ENCODE measurements around the gene STING1. TPM values are rescaled to one million over a fixed set of nuclear protein-coding genes. Genes with fewer than 3 reads are reported as not detected.
A peak's percentile ranks its signal among the peaks of the same experiment; 100 is the strongest.
"Not testable (repeated sequence)": the region's sequence is repeated elsewhere in the genome, so short reads cannot be mapped to it uniquely, and the experiment has no call there.

STING1 gene
- total RNA-seq, 2 experiments from 2014 or later = 64.9 to 67.4 TPM

DNA sequence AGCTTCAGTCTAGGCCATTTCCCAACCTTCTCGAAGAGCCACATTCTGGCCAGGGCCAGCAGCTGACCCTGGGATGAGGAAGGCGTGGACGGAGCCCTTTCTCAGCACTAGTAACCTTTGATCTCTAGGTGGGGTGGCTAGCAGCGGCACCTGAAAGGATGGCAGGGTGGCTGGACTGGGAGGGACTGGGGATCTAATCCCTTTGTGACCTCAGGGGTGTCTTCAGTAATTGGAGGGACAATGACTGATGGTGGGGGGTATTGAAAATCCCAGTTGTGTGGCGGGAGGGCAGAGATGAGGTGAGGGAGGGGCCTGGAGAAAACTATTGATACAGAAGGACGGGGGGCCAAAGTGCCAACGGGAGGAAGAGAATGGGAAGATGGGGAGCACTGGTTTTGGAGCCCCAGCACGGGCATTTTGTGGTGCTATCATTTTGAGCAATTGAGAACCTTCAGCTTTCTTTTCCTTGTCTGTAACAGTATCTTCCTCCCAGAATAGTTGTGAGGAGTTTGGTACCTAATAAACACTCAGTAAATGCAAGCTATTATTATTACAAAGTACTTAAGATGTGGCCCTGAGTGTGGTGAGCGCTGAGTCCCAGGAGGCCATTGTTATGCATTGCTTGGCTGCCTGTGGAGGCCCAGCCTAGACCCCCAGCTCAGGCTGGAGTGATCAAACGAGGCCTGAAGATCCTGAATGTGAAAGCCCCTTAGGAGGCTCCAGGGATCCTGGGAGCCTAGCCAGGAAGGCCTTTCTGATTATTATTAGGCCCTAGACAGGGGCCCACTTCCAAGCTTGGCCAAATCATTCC is 41.3 kb upstream of the STING1 start:
- POLR2A ChIA-PET = interaction anchor here (1.3 to 1.4 kb wide), 2 partner anchors 37 to 182 kb away, joined by 3 to 4 read pairs; partner anchors contain the start of gene UBE2D2

DNA sequence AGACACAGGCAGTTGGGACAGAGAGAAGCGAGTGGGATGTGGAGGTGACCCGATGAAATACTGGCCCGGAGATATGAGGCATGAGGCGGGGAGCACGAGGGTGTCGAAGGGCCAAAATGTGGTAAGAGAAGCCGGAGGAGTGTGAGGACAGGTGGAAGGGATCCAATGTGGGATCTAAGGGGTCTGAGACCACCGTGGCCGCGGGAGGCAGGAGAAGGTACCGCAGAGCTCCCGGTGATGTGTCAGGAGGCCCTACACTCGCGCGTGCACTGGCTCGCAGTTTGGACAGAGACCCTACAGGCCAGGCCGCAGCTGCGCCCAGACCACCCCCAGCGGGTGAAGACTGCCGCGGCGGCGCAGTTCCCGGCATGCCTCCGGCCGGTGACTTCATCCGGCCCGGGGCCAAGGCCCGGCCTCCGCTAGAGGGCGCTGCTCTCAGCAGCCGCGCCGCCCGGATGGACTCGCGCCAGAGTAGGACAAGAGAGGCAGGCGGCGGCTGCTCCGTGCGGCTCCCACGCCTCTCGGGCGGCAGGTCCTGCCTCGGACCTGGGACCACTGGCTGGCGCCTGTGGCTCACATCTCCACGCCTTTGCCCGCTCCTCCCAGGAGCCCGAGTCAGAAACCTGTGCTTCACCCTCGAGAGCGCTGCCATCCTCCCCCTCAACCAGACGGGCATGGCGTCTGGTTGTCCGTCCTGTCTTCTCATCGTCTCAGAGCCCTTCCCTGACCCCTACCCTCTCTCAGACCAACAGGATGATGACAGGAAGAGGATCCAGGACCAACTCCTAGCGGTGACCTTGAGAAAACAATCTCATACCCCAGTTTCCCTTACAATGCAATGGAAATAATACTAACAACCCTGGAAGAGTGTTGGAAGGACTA is 35.4 kb upstream of the STING1 start:
- CTCF ChIA-PET = interaction anchor here (0.7 to 17.1 kb wide), 21 partner anchors 12 to 248 kb away, joined by 3 to 538 read pairs (median 4); partner anchors contain the start of gene STING1
- DNase-seq (peak; percentile 91), ATAC-seq (peak; percentile 97)
- Mint-ChIP-seq H3K4me1 (ENCODE audit: low read depth) (peaks cover 26% of the 10 kb centered on the region), H3K36me3 (ENCODE audit: low read depth) (no peaks in the 10 kb centered on the region), H3K27me3 (ENCODE audit: low read depth) (peaks cover 2% of the 10 kb centered on the region), H3K9me3 (ENCODE audit: insufficient read depth) (no peaks in the 10 kb centered on the region), H3K4me3 (peak overlapping the region; percentile 75), H3K27ac (peak overlapping the region; percentile 88)
- POLR2A ChIA-PET = interaction anchor here (0.6 to 2.1 kb wide), 6 partner anchors 35 to 125 kb away, joined by 3 to 9 read pairs (median 4); partner anchors contain the start of genes STING1 and UBE2D2

More for the DNA sequence above, 41.3 kb upstream of the STING1 start:
- peaks cover 4% of the 10 kb centered on the region for H3K27me3 Mint-ChIP-seq (ENCODE audit: low read depth)
- DNase-seq = no peak
- no peaks in the 10 kb centered on the region for H3K36me3 Mint-ChIP-seq (ENCODE audit: low read depth)
- ATAC-seq = no peak
- CTCF ChIA-PET = interaction anchor here (1.2 to 17.1 kb wide), 5 partner anchors 10 to 110 kb away, joined by 3 to 538 read pairs (median 7); no protein-coding TSS in a partner anchor
- H3K9me3 Mint-ChIP-seq (ENCODE audit: insufficient read depth) = no peaks in the 10 kb centered on the region
- H3K27ac Mint-ChIP-seq = no peak overlapping the region
- no peak overlapping the region for H3K4me3 Mint-ChIP-seq
- peaks cover 2% of the 10 kb centered on the region for H3K4me1 Mint-ChIP-seq (ENCODE audit: low read depth)

DNA sequence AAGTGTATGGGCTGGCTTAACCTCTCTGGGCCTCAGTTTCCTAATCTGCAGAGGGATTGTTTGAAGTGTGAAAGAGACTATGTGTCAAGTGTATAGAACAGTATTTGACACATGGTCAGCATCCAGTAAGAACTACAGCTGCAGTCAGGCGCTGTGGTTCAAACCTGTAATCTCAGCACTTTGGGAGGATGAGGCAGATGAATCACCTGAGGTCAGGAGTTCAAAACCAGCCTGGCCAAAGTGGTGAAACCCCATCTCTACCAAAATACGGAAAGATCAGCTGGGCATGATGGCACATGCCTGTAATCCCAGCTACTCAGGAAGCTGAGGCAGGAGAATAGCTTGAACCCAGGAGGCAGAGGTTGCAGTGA is 31.9 kb upstream of the STING1 start:
- H3K36me3 Mint-ChIP-seq (ENCODE audit: low read depth) = peaks cover 2% of the 10 kb centered on the region
- ChIA-PET CTCF (interaction anchor here (0.6 to 17.1 kb wide), 24 partner anchors 9 to 226 kb away, joined by 3 to 538 read pairs (median 6); partner anchors contain the start of genes ECSCR and STING1), POLR2A (no interaction called here)
- H3K27ac Mint-ChIP-seq = no peak overlapping the region
- no peaks in the 10 kb centered on the region for H3K9me3 Mint-ChIP-seq (ENCODE audit: insufficient read depth)
- DNase-seq (no peak), ATAC-seq (no peak)
- no peak overlapping the region for H3K4me3 Mint-ChIP-seq
- H3K4me1 Mint-ChIP-seq (ENCODE audit: low read depth) = peaks cover 53% of the 10 kb centered on the region
- peaks cover 5% of the 10 kb centered on the region for H3K27me3 Mint-ChIP-seq (ENCODE audit: low read depth)

DNA sequence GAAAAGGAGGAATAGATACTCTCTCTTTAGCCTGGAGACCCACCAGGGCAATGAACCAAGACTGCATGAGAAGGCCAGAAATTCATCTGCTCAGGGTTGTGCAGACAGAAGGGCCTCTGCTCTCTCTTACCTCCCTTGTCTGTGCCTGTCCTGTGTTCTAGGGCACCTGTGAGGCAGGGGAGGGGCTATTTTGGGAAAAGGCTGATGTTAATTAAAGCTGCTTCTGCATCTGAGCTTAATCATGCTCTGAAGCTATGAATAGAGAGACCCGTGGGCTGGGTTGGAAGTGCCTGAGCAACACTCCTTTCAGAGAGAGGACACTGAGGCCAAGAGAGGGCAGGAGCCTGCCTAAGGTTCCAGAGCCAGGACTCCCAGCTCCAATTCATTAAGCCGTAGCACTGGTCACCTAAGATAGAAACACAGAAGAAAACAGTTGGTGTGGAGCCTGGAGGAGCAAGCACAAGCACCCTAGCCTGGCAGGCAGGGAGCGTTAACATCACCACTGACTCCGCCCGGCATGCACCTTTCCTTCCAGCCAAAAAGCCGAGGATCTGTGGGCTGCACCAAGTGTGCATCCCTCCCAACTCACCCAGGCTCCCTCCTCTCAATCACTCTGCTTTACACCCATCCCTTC is 31.4 kb upstream of the STING1 start:
- POLR2A ChIA-PET = interaction anchor here (1.3 to 2.5 kb wide), 2 partner anchors 91 to 93 kb away, joined by 4 to 16 read pairs; no protein-coding TSS in a partner anchor
- Mint-ChIP-seq H3K4me3 (no peak overlapping the region), H3K27ac (no peak overlapping the region), H3K9me3 (ENCODE audit: insufficient read depth) (no peaks in the 10 kb centered on the region), H3K4me1 (ENCODE audit: low read depth) (peaks cover 53% of the 10 kb centered on the region), H3K27me3 (ENCODE audit: low read depth) (peaks cover 4% of the 10 kb centered on the region), H3K36me3 (ENCODE audit: low read depth) (peaks cover 2% of the 10 kb centered on the region)
- CTCF ChIA-PET = interaction anchor here (0.6 to 17.1 kb wide), 31 partner anchors 9 to 225 kb away, joined by 3 to 538 read pairs (median 5); partner anchors contain the start of genes ECSCR and STING1
- DNase-seq (no peak), ATAC-seq (no peak)

DNA sequence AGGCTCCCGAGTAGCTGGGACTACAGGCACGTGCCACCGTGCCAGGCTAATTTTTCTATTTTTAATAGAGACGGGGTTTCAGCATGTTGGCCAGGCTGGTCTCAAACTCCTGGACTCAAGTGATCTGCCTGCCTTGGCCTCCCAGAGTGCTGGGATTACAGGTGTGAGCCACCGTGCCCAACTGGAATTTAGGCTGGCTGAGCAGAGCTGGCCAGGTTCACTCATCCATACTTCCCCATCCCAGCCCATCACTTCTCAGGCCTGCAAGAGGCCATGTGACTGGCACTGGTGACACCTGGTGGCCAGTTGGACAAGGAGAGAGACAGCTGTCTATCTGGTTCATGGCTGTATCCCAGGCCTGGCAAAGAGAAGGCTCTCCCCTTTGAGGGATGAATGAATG is 30.9 kb upstream of the STING1 start:
- POLR2A ChIA-PET = interaction anchor here (1.3 to 2.5 kb wide), 2 partner anchors 91 to 93 kb away, joined by 4 to 16 read pairs; no protein-coding TSS in a partner anchor
- CTCF ChIA-PET = interaction anchor here (0.6 to 17.1 kb wide), 30 partner anchors 10 to 225 kb away, joined by 3 to 538 read pairs (median 6); partner anchors contain the start of genes ECSCR and STING1
- ATAC-seq (peak; percentile 71), DNase-seq (peak; percentile 87)
- H3K36me3 Mint-ChIP-seq (ENCODE audit: low read depth); H3K4me3 Mint-ChIP-seq; H3K9me3 Mint-ChIP-seq (ENCODE audit: insufficient read depth); H3K27ac Mint-ChIP-seq; H3K27me3 Mint-ChIP-seq (ENCODE audit: low read depth): not testable (repeated sequence)
- H3K4me1 Mint-ChIP-seq (ENCODE audit: low read depth) = peaks cover 48% of the 10 kb centered on the region

DNA sequence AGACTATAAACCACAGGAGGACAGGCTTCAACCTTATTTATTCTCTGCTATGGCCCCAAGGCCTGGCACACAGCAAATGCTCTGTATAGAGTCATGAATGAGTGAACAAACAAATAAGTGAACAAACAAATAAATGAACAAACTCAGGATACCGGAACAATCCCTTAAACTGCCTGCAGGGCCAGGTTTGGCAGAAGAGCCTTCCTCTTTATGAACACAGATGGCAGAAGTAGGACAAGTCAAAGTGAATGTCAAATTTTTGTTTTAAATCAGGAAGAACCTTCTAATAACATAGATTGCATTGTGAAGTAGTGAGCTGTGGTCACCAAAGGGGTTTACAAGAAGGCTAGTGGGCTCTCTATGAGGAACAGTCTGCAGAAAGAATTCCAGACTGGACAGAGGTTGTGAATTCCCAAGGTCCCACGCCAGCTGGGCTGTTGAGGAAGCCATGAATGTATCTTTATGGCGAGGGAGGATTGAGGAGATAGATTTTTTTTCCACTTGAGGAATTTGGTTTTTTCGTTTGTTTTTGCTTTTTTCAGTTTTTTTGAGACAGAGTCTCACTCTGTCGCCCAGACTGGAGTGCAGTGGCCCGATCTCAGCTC is 30.3 kb upstream of the STING1 start:
- H3K36me3 Mint-ChIP-seq (ENCODE audit: low read depth) = peaks cover 2% of the 10 kb centered on the region
- H3K9me3 Mint-ChIP-seq (ENCODE audit: insufficient read depth) = no peaks in the 10 kb centered on the region
- no peak for DNase-seq
- H3K4me3 Mint-ChIP-seq = no peak overlapping the region
- POLR2A ChIA-PET = interaction anchor here (1.2 to 2.5 kb wide), 3 partner anchors 30 to 92 kb away, joined by 3 to 16 read pairs (median 4); partner anchors contain the start of gene STING1
- CTCF ChIA-PET = interaction anchor here (0.9 to 17.1 kb wide), 25 partner anchors 10 to 158 kb away, joined by 3 to 538 read pairs (median 6); partner anchors contain the start of genes ECSCR and STING1
- H3K27ac Mint-ChIP-seq = peak overlapping the region; percentile 45
- H3K27me3 Mint-ChIP-seq (ENCODE audit: low read depth) = peaks cover 5% of the 10 kb centered on the region
- H3K4me1 Mint-ChIP-seq (ENCODE audit: low read depth) = peaks cover 43% of the 10 kb centered on the region
- no peak for ATAC-seq

DNA sequence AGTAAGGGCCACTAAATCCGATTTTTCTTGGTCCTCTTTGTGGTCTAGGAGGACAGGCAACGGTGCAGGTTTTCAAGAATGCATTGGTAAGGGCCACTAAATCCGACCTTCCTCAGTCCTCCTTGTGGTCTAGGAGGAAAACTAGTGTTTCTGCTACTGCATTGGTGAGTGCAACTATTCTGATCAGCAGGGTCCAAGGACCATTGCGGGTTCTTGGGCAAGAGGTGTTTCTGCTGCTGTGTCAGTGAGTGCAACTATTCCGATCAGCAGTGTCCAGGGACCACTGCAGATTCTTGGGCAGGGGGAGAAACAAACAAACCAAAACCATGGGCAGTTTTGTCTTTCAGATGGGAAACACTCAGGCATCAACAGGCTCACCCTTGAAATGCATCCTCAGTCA is 22.2 kb upstream of the STING1 start:
- H3K4me1 Mint-ChIP-seq (ENCODE audit: low read depth); H3K9me3 Mint-ChIP-seq (ENCODE audit: insufficient read depth); H3K4me3 Mint-ChIP-seq; H3K36me3 Mint-ChIP-seq (ENCODE audit: low read depth); DNase-seq; ATAC-seq; POLR2A ChIA-PET; H3K27ac Mint-ChIP-seq: not testable (repeated sequence)
- H3K27me3 Mint-ChIP-seq (ENCODE audit: low read depth) = peaks cover 20% of the 10 kb centered on the region
- CTCF ChIA-PET = interaction anchor here (1.7 to 3.9 kb wide), 2 partner anchors 8 to 82 kb away, joined by 12 to 24 read pairs; no protein-coding TSS in a partner anchor

DNA sequence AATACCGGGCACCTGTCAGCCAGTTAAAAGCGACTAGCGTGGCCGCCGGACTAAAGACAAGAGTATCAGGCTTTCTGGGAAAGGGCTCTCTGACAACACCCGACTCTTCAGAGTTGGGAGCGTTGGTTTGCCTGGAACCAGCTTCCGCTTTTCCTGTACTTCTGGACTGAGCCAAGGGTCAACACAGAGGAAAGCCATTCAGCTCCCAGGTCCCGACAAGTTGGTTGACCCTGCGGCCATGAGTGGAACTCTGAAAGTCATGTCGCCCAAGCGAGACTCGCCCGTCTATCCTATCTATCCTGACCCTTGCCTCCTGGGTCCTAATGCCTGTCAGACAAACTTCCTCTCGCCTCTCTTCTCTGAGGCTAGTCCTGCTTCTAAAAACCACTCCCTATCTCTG is 21.3 kb upstream of the STING1 start:
- H3K9me3 Mint-ChIP-seq (ENCODE audit: insufficient read depth); H3K36me3 Mint-ChIP-seq (ENCODE audit: low read depth); H3K27ac Mint-ChIP-seq; H3K4me1 Mint-ChIP-seq (ENCODE audit: low read depth); ATAC-seq; H3K4me3 Mint-ChIP-seq; DNase-seq: not testable (repeated sequence)
- ChIA-PET CTCF (interaction anchor here (1.7 to 3.9 kb wide), 2 partner anchors 9 to 81 kb away, joined by 12 to 24 read pairs; no protein-coding TSS in a partner anchor), POLR2A (interaction anchor here (0.6 kb wide), 1 partner anchor 82 kb away, joined by 3 read pairs; no protein-coding TSS in a partner anchor)
- peaks cover 22% of the 10 kb centered on the region for H3K27me3 Mint-ChIP-seq (ENCODE audit: low read depth)

DNA sequence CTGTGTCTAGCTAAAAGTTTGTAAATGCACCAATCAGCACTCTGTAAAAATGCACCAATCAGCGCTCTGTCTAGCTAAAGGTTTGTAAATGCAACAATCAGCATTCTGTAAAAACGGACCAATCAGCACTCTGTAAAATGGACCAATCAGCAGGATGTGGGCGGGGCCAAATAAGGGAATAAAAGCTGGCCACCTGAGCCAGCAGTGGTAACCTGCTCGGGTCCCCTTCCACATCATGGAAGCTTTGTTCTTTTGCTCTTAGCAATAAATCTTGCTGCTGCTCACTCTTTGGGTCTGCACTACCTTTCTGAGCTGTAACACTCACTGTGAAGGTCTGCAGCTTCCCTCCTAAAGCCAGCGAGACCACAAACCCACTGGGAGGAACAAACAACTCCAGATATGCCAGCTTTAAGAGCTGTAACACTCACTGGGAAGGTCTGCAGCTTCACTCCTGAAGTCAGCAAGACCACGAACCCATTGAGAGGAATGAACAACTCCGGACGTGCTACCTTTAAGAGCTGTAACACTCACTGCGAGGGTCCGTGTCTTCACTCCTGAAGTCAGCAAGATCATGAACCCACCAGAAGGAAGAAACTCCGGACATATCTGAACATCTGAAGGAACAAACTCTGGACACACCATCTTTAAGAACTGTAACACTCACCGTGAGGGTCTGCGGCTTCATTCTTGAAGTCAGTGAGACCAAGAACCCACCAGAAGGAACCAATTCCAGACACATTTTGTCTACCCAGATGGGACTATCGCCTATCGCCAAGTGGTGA is 20.7 kb upstream of the STING1 start:
- not testable (repeated sequence) for H3K27ac Mint-ChIP-seq; H3K4me1 Mint-ChIP-seq (ENCODE audit: low read depth); H3K36me3 Mint-ChIP-seq (ENCODE audit: low read depth); DNase-seq; H3K4me3 Mint-ChIP-seq; ATAC-seq; H3K9me3 Mint-ChIP-seq (ENCODE audit: insufficient read depth)
- CTCF ChIA-PET = interaction anchor here (2.1 to 3.9 kb wide), 2 partner anchors 10 to 81 kb away, joined by 6 to 24 read pairs; no protein-coding TSS in a partner anchor
- POLR2A ChIA-PET = interaction anchor here (0.6 kb wide), 1 partner anchor 82 kb away, joined by 3 read pairs; no protein-coding TSS in a partner anchor
- H3K27me3 Mint-ChIP-seq (ENCODE audit: low read depth) = peaks cover 22% of the 10 kb centered on the region

DNA sequence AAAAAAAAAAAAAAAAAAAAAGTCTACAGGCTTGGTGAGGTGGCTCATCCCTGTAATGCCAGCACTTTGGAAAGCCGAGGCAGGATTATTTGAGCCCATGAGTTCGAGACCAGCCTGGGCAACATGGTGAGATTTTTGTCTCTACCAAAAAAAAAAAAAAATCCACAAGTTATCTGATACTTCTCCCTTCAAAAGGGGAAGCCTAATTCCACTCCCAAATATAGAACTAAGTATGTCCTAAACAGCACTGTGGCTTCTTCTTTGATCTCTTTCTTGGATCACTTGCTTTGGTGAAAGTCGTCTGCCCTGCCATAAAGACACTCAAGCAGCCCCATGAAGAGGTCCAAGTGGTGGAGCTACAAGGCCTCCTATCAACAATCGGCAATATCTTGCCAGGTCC is 18.8 kb upstream of the STING1 start:
- no peaks in the 10 kb centered on the region for H3K4me1 Mint-ChIP-seq (ENCODE audit: low read depth)
- H3K4me3 Mint-ChIP-seq = no peak overlapping the region
- H3K9me3 Mint-ChIP-seq (ENCODE audit: insufficient read depth) = no peaks in the 10 kb centered on the region
- ATAC-seq = no peak
- no peak overlapping the region for H3K27ac Mint-ChIP-seq
- no peak for DNase-seq
- CTCF ChIA-PET = interaction anchor here (2.1 to 3.9 kb wide), 2 partner anchors 12 to 79 kb away, joined by 6 to 24 read pairs; no protein-coding TSS in a partner anchor
- peaks cover 19% of the 10 kb centered on the region for H3K27me3 Mint-ChIP-seq (ENCODE audit: low read depth)
- POLR2A ChIA-PET = no interaction called here
- no peaks in the 10 kb centered on the region for H3K36me3 Mint-ChIP-seq (ENCODE audit: low read depth)
